Astrocyte (in vitro differentiated cells and primary cell): ENCODE data around the gene TENT5C.

ENCODE experiments used
- EZH2 ChIP-seq: IDR thresholded peaks from 2 replicates; pipeline ENCODE4 v1.6.1; 2012; ENCODE audit warnings: mild to moderate bottlenecking, low read length, inconsistent platforms; ENCODE audit not compliant: insufficient read depth
- TF ChIP-seq, protein P1 (sequence below): IDR thresholded peaks from 2 replicates; pipeline ENCODE4 v1.5.1; 2011; ENCODE audit warnings: low read depth, mild to moderate bottlenecking, inconsistent platforms, low read length, moderate library complexity; ENCODE audit not compliant: insufficient read depth

DNA sequence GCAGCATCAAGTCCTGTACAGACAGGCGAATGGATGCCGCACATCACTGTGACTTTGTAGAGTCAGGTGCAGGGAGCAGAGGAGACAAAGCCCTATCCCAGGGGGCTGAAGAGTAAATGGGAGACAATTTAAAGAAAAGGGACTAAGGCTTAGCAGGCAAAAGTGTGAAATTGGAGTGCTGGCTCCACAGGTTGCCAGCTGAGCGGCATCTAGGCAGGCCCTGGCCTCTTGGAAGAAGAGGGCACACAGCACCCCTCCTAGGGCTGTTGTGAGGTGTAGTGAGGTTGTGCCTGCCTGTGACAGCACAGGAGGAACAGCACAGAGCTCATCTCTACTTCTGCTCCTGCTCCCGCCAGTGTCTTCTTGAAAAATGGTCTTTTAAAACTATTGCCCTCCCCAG lies 47.3 kb downstream of the TENT5C start:
- TF ChIP-seq, protein P1, sequence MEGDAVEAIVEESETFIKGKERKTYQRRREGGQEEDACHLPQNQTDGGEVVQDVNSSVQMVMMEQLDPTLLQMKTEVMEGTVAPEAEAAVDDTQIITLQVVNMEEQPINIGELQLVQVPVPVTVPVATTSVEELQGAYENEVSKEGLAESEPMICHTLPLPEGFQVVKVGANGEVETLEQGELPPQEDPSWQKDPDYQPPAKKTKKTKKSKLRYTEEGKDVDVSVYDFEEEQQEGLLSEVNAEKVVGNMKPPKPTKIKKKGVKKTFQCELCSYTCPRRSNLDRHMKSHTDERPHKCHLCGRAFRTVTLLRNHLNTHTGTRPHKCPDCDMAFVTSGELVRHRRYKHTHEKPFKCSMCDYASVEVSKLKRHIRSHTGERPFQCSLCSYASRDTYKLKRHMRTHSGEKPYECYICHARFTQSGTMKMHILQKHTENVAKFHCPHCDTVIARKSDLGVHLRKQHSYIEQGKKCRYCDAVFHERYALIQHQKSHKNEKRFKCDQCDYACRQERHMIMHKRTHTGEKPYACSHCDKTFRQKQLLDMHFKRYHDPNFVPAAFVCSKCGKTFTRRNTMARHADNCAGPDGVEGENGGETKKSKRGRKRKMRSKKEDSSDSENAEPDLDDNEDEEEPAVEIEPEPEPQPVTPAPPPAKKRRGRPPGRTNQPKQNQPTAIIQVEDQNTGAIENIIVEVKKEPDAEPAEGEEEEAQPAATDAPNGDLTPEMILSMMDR: no peak
- no peak for TF ChIP-seq EZH2
